ENCODE measurements around the gene PRR20G.

DNA sequence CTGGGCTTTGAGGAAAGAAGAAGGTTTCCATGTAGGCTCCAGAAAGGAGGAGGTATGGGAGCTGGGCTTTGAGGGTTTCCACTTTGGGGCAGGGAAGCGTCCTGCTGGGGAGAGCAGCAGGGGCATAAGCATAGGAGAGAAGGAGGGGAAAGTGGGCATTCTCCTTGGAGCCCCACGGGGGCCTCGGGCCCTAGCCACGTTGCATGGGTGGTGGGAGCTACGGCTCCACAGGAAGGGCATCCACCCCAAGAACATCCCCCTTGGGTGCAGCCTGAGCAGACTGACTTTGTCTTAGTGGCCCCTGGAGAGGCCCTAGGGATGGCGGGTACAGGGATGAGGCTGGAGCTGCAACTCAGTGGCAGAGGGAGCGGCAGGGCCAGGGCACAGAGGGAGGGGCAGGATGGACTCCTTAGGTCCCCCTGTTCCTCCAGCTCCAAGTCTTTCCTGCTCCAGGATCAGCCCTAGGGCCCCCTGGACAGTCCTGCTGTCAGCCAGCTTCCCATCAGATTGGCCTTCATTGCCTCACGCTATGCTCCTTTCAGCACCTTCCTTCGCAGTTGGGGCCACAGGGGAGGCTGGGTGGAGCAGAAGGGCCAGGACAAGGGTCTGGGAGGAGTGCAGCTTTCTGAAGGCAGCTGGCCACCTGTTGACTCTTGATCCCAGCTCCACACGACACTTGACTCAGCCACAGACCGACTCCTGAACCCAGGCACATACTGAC lies 22.9 kb downstream of the PRR20G start:
- TF ChIP-seq, protein P1, sequence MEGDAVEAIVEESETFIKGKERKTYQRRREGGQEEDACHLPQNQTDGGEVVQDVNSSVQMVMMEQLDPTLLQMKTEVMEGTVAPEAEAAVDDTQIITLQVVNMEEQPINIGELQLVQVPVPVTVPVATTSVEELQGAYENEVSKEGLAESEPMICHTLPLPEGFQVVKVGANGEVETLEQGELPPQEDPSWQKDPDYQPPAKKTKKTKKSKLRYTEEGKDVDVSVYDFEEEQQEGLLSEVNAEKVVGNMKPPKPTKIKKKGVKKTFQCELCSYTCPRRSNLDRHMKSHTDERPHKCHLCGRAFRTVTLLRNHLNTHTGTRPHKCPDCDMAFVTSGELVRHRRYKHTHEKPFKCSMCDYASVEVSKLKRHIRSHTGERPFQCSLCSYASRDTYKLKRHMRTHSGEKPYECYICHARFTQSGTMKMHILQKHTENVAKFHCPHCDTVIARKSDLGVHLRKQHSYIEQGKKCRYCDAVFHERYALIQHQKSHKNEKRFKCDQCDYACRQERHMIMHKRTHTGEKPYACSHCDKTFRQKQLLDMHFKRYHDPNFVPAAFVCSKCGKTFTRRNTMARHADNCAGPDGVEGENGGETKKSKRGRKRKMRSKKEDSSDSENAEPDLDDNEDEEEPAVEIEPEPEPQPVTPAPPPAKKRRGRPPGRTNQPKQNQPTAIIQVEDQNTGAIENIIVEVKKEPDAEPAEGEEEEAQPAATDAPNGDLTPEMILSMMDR (conservative IDR thresholded peaks at IDR 0.05; ENCODE audit: low read length), result no peak
- TF ChIP-seq EZH2phosphoT487 (IDR thresholded peaks at IDR 0.05; ENCODE audit: borderline replicate concordance, low read depth, low read length), result no peak
